K562 (cell line): ENCODE measurements around the gene IFT172. TPM values are rescaled to one million over a fixed set of nuclear protein-coding genes. Genes with fewer than 3 reads are reported as not detected.
A peak's percentile ranks its signal among the peaks of the same experiment; 100 is the strongest.

Experiments used
- ARNT ChIP-seq, 2 experiments: fragments of 450-650 bp; IDR thresholded peaks; 2 replicates each; pipeline ENCODE4 v1.6.1; 2016; ENCODE audit warnings: mild to moderate bottlenecking in 1 of 2
- IRF2 ChIP-seq: sonication (generic); formaldehyde crosslinking; IDR thresholded peaks from 2 replicates; pipeline ENCODE4 v1.8.1; 2022; ENCODE audit warnings: mild to moderate bottlenecking, missing genetic modification reagents
- MBD2 ChIP-seq: sonication (generic); IDR thresholded peaks from 2 replicates; pipeline ENCODE4 v1.6.1; 2016; ENCODE audit warnings: low read depth, borderline replicate concordance
- MTF1 ChIP-seq: fragments of 250-450 bp; sonication (Bioruptor Pico); IDR thresholded peaks from 2 replicates; pipeline ENCODE4 v1.9.0; 2021; ENCODE audit warnings: moderate library complexity, mild to moderate bottlenecking, inconsistent platforms, borderline replicate concordance
- ZNF184 ChIP-seq: sonication (generic); formaldehyde crosslinking; IDR thresholded peaks from 2 replicates; pipeline ENCODE4 v1.5.0; 2020; ENCODE audit warnings: missing genetic modification reagents
- polyA plus RNA-seq, 8 experiments: library from polyadenylated mRNA; depleted of rRNA in 4 of 8; stranded (reverse) in 5 of 8; unstranded in 3 of 8; fragments of >200 nt; fragmentation: Nextera tagmentation in 2 of 8; fragmentation: Illumina TruSeq in 1 of 8; extraction: Ambion mirVana in 2 of 8; extraction: Trizol in 1 of 8; gene quantifications; 2 replicates each; pipeline versions ENCODE4 v1.2.1 to v1.2.3, GENCODE V29; 2011 to 2014; ENCODE audit warnings: inconsistent platforms in 1 of 8, missing spikeins in 1 of 8
- total RNA-seq, 7 experiments: library from RNA; depleted of rRNA in 6 of 7; stranded (reverse); fragments of >200 nt in 6 of 7; fragmentation: Illumina TruSeq in 2 of 7; extraction: Trizol in 2 of 7; gene quantifications; 2 replicates each; pipeline versions ENCODE4 v1.2.1 to v1.2.3, GENCODE V29; 2011 to 2021; ENCODE audit warnings: low replicate concordance in 1 of 7
- TF ChIP-seq, protein P1 (sequence below): sonication (generic); formaldehyde crosslinking; IDR thresholded peaks from 2 replicates; pipeline ENCODE4 v1.8.0; 2022; ENCODE audit warnings: missing genetic modification reagents, mild to moderate bottlenecking, moderate library complexity, borderline replicate concordance
- TF ChIP-seq, protein P2 (sequence below): fragments of 450-650 bp; IDR thresholded peaks from 2 replicates; pipeline ENCODE4 v1.6.1; 2016; ENCODE audit warnings: borderline replicate concordance
- TF ChIP-seq, protein P3 (sequence below): fragments of 200-800 bp; sonication (Bioruptor generic); IDR thresholded peaks from 2 replicates; pipeline ENCODE4 v1.6.1; 2016; ENCODE audit warnings: missing genetic modification characterization, missing compliant biosample characterization
- TF ChIP-seq, protein P4 (sequence below): fragments of 450-650 bp; IDR thresholded peaks from 2 replicates; pipeline ENCODE4 v1.6.1; 2016; ENCODE audit warnings: low read depth, mild to moderate bottlenecking, moderate library complexity
- TF ChIP-seq, protein P5 (sequence below): fragments of 450-650 bp; conservative IDR thresholded peaks from 2 replicates; pipeline ENCODE4 v1.6.1; 2016; ENCODE audit warnings: missing genetic modification characterization, low read depth, mild to moderate bottlenecking, missing compliant biosample characterization, moderate library complexity
- TF ChIP-seq, protein P6 (sequence below), 2 experiments: fragments of 150-350 bp in 1 of 2; IDR thresholded peaks; 2 replicates each; pipeline ENCODE4 v1.6.1; 2012 to 2016; ENCODE audit warnings: low read depth in 2 of 2, low read length in 2 of 2, mild to moderate bottlenecking in 1 of 2, moderate library complexity in 1 of 2

The IFT172 gene
- total and polyA plus RNA-seq, 9 of the 15 experiments (the other 6 are each of a cell fraction or from before 2014, with no cell fraction given): 5.6 to 19.1 (median 13.5) TPM

DNA sequence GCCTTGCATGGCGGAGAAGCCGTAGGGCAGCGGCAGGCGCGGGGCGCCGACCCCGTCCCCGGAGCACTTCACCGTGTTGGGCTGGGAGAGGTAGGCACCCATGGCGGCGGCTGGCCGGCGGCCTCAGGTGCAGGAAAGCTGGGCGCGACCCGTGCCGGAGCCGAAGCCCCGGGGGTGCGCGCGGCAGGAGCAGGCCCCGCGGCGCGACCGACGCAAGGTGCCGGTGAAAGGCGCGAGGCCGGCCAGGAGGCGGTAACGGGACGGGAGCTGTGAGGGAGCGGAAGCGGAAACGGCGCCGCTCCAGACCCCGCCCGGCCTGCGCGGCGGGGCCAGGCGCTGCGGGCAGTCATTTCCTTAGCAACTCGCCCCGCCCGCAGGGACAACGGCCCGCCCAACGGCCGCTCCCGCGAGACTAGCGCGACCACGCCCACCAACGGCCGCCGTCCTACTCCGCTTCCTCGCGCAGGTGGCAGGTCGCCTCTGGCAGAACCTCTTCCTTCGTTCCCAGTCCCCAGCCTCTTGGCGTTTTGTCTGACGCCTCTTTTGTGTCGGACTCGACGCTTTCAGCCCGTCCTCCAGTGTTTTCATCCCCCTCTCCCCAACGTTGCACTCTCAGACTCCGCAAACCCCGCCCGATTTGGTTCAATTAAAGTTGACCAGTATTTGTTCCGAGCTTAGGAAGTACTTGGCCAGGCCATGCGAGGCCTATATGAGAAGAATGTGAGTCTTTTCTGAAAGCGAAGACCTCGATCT is 80.0 kb downstream of the IFT172 start, which contains the start of gene PPM1G (continued):
- TF ChIP-seq, protein P1, sequence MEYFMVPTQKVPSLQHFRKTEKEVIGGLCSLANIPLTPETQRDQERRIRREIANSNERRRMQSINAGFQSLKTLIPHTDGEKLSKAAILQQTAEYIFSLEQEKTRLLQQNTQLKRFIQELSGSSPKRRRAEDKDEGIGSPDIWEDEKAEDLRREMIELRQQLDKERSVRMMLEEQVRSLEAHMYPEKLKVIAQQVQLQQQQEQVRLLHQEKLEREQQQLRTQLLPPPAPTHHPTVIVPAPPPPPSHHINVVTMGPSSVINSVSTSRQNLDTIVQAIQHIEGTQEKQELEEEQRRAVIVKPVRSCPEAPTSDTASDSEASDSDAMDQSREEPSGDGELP (CRISPR knock-in tag): peak; percentile 87
- TF ChIP-seq ARNT (IDR thresholded peaks at IDR 0.05) (peak in 1 of 2 experiments; percentile 35; a peak in 1 of 4 replicates), ZNF184 (CRISPR knock-in tag) (no peak), IRF2 (CRISPR knock-in tag) (0 out of 2 replicates have a peak, but pooled peaks have one; percentile 4), MBD2 (peak; percentile 64; the same call in 1 of the 2 replicates), MTF1 (no peak)
- TF ChIP-seq, protein P2, sequence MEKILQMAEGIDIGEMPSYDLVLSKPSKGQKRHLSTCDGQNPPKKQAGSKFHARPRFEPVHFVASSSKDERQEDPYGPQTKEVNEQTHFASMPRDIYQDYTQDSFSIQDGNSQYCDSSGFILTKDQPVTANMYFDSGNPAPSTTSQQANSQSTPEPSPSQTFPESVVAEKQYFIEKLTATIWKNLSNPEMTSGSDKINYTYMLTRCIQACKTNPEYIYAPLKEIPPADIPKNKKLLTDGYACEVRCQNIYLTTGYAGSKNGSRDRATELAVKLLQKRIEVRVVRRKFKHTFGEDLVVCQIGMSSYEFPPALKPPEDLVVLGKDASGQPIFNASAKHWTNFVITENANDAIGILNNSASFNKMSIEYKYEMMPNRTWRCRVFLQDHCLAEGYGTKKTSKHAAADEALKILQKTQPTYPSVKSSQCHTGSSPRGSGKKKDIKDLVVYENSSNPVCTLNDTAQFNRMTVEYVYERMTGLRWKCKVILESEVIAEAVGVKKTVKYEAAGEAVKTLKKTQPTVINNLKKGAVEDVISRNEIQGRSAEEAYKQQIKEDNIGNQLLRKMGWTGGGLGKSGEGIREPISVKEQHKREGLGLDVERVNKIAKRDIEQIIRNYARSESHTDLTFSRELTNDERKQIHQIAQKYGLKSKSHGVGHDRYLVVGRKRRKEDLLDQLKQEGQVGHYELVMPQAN: peak; percentile 27; the same call in 1 of the 2 replicates
- TF ChIP-seq, protein P3, sequence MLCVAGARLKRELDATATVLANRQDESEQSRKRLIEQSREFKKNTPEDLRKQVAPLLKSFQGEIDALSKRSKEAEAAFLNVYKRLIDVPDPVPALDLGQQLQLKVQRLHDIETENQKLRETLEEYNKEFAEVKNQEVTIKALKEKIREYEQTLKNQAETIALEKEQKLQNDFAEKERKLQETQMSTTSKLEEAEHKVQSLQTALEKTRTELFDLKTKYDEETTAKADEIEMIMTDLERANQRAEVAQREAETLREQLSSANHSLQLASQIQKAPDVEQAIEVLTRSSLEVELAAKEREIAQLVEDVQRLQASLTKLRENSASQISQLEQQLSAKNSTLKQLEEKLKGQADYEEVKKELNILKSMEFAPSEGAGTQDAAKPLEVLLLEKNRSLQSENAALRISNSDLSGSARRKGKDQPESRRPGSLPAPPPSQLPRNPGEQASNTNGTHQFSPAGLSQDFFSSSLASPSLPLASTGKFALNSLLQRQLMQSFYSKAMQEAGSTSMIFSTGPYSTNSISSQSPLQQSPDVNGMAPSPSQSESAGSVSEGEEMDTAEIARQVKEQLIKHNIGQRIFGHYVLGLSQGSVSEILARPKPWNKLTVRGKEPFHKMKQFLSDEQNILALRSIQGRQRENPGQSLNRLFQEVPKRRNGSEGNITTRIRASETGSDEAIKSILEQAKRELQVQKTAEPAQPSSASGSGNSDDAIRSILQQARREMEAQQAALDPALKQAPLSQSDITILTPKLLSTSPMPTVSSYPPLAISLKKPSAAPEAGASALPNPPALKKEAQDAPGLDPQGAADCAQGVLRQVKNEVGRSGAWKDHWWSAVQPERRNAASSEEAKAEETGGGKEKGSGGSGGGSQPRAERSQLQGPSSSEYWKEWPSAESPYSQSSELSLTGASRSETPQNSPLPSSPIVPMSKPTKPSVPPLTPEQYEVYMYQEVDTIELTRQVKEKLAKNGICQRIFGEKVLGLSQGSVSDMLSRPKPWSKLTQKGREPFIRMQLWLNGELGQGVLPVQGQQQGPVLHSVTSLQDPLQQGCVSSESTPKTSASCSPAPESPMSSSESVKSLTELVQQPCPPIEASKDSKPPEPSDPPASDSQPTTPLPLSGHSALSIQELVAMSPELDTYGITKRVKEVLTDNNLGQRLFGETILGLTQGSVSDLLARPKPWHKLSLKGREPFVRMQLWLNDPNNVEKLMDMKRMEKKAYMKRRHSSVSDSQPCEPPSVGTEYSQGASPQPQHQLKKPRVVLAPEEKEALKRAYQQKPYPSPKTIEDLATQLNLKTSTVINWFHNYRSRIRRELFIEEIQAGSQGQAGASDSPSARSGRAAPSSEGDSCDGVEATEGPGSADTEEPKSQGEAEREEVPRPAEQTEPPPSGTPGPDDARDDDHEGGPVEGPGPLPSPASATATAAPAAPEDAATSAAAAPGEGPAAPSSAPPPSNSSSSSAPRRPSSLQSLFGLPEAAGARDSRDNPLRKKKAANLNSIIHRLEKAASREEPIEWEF (CRISPR knock-in tag): peak; percentile 50; the same call in 1 of the 2 replicates
- TF ChIP-seq, protein P4, sequence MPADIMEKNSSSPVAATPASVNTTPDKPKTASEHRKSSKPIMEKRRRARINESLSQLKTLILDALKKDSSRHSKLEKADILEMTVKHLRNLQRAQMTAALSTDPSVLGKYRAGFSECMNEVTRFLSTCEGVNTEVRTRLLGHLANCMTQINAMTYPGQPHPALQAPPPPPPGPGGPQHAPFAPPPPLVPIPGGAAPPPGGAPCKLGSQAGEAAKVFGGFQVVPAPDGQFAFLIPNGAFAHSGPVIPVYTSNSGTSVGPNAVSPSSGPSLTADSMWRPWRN: no peak
- TF ChIP-seq, protein P5, sequence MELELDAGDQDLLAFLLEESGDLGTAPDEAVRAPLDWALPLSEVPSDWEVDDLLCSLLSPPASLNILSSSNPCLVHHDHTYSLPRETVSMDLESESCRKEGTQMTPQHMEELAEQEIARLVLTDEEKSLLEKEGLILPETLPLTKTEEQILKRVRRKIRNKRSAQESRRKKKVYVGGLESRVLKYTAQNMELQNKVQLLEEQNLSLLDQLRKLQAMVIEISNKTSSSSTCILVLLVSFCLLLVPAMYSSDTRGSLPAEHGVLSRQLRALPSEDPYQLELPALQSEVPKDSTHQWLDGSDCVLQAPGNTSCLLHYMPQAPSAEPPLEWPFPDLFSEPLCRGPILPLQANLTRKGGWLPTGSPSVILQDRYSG (tag): peak; percentile 78
- TF ChIP-seq, protein P6, sequence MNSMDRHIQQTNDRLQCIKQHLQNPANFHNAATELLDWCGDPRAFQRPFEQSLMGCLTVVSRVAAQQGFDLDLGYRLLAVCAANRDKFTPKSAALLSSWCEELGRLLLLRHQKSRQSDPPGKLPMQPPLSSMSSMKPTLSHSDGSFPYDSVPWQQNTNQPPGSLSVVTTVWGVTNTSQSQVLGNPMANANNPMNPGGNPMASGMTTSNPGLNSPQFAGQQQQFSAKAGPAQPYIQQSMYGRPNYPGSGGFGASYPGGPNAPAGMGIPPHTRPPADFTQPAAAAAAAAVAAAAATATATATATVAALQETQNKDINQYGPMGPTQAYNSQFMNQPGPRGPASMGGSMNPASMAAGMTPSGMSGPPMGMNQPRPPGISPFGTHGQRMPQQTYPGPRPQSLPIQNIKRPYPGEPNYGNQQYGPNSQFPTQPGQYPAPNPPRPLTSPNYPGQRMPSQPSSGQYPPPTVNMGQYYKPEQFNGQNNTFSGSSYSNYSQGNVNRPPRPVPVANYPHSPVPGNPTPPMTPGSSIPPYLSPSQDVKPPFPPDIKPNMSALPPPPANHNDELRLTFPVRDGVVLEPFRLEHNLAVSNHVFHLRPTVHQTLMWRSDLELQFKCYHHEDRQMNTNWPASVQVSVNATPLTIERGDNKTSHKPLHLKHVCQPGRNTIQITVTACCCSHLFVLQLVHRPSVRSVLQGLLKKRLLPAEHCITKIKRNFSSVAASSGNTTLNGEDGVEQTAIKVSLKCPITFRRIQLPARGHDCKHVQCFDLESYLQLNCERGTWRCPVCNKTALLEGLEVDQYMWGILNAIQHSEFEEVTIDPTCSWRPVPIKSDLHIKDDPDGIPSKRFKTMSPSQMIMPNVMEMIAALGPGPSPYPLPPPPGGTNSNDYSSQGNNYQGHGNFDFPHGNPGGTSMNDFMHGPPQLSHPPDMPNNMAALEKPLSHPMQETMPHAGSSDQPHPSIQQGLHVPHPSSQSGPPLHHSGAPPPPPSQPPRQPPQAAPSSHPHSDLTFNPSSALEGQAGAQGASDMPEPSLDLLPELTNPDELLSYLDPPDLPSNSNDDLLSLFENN (IDR thresholded peaks at IDR 0.05; ENCODE audit: low read depth in 2 of 2, low read length in 2 of 2): peak in 1 of 2 experiments; percentile 29; a peak in 1 of 4 replicates
